ENCODE results near the gene LITAF. TPM values are rescaled to one million over a fixed set of nuclear protein-coding genes. Genes with fewer than 3 reads are reported as not detected.

Gene LITAF
- total RNA-seq, 3 donors from 2014 or later (not counting 1 experiment from before 2014, with no cell fraction given): 584 to 772 (median 726) TPM

DNA sequence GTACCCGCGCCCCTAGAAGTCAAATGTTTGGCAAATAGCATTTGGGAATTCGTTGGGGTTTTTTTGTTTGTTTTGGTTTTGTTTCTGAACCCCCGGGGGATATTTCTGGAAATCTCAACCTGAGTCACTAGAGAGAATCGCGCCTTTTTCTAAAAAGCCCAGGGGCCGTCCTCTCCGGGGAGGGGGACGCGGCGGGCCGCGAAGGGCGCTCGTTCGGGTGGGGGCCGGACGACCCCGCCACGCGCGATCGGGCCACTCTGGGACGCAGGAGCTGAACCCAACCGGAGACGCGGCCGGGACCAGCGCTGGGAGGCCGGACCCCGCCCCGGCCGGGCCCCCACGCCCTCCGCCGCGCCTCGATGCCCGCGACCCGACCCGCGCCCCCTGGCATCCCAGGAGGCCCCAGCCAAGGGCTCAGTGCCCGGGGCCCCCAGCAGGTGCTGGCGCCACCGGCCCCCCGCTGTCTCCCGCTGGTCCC lies 302 bp downstream of the LITAF start:
- peaks cover 49 to 56% of the 10 kb centered on the region in 2 donors for H3K4me1 Mint-ChIP-seq
- H3K27ac Mint-ChIP-seq: peak overlapping the region; percentile 94 to 96
- TF ChIP-seq, protein P1, sequence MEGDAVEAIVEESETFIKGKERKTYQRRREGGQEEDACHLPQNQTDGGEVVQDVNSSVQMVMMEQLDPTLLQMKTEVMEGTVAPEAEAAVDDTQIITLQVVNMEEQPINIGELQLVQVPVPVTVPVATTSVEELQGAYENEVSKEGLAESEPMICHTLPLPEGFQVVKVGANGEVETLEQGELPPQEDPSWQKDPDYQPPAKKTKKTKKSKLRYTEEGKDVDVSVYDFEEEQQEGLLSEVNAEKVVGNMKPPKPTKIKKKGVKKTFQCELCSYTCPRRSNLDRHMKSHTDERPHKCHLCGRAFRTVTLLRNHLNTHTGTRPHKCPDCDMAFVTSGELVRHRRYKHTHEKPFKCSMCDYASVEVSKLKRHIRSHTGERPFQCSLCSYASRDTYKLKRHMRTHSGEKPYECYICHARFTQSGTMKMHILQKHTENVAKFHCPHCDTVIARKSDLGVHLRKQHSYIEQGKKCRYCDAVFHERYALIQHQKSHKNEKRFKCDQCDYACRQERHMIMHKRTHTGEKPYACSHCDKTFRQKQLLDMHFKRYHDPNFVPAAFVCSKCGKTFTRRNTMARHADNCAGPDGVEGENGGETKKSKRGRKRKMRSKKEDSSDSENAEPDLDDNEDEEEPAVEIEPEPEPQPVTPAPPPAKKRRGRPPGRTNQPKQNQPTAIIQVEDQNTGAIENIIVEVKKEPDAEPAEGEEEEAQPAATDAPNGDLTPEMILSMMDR (IDR thresholded peaks at IDR 0.05): no peak
- WGBS (ENCODE audit: insufficient coverage): under 1% methylated on average over 48 of the region's 48 CpGs
- H3K9me3 ChIP-seq (ENCODE audit: control insufficient read depth, insufficient read depth, low read length): no peaks in the 10 kb centered on the region
- peak in 2 of 3 donors; percentile 11 to 12 for ATAC-seq
- no peaks in the 10 kb centered on the region for H3K27me3 Mint-ChIP-seq (ENCODE audit: low read depth in 2 of 2)
- H3K9me3 Mint-ChIP-seq: no peaks in the 10 kb centered on the region
- peak overlapping the region; percentile 81 for H3K27ac ChIP-seq (ENCODE audit: low read length)
- no peaks in the 10 kb centered on the region for H3K36me3 Mint-ChIP-seq
- H3K4me3 ChIP-seq (ENCODE audit: low read length): peak overlapping the region; percentile 62
- H3K36me3 ChIP-seq (ENCODE audit: control insufficient read depth, insufficient read depth, low read length): peaks cover 5% of the 10 kb centered on the region
- no peaks in the 10 kb centered on the region for H3K27me3 ChIP-seq (ENCODE audit: control insufficient read depth, insufficient read depth, low read length)
- H3K4me1 ChIP-seq (ENCODE audit: control insufficient read depth, insufficient read depth, low read length): peaks cover 49% of the 10 kb centered on the region
- DNase-seq: peak in 1 of 2 donors; percentile 49
- peak overlapping the region; percentile 97 for H3K4me3 Mint-ChIP-seq
- intact Hi-C loops (cut with micrococcal nuclease): no loop called here

DNA sequence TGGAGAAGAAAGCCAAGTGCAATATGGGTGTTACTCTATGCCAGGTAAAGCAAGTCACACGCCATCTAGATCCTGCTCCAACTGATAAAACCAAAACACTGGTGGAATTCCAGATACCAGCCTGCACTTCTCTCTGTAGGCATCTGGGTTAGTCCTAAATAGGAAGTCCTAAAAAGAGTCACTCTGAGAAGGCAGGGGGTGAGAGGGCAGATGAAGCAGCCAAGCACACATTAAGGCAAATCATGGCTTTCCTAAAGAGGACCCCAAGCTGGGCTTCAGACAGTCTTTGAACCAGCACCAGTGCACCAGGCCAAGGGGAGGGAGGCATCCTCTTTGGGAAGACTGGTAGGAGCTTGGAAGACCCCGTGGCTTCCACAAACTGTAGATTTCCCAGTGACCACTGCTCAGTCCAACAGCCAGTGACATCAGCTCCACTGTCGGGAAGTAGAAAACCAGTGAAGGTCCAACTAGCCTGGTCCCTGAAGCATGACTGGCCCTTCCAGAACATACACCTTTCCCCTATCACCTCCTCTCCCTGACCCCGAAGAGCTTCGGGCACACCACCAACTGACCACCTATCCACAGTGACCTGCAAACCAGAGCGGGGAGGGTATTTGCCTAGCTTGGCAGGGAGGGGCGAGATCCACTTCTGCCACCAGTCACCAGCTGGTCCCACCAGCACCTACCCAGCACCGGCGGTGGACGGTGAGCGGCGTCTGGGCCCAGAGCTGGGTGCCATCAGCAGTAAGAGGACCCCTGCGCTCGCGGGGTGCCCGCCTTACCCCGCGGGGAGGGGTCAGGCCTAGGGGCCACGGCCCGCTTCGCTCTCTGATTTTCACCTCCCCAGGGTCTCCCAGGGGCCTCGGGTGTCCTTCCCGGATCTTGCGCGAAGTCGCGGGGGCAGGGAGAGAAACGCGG lies 1.0 kb downstream of the LITAF start:
- no peaks in the 10 kb centered on the region for H3K9me3 ChIP-seq (ENCODE audit: control insufficient read depth, insufficient read depth, low read length)
- H3K4me1 Mint-ChIP-seq: peaks cover 56 to 63% of the 10 kb centered on the region in 2 donors
- H3K27ac ChIP-seq (ENCODE audit: low read length): peak overlapping the region; percentile 81
- no peaks in the 10 kb centered on the region for H3K27me3 Mint-ChIP-seq (ENCODE audit: low read depth in 2 of 2)
- peaks cover 5% of the 10 kb centered on the region for H3K36me3 ChIP-seq (ENCODE audit: control insufficient read depth, insufficient read depth, low read length)
- H3K27ac Mint-ChIP-seq: peak overlapping the region; percentile 91 to 94
- peaks cover 56% of the 10 kb centered on the region for H3K4me1 ChIP-seq (ENCODE audit: control insufficient read depth, insufficient read depth, low read length)
- peak overlapping the region; percentile 97 for H3K4me3 Mint-ChIP-seq
- H3K27me3 ChIP-seq (ENCODE audit: control insufficient read depth, insufficient read depth, low read length): no peaks in the 10 kb centered on the region
- peak; percentile 48 to 50 for DNase-seq
- peak overlapping the region; percentile 62 for H3K4me3 ChIP-seq (ENCODE audit: low read length)
- peak in 2 of 3 donors; percentile 9 to 12 for ATAC-seq
- intact Hi-C loops (cut with micrococcal nuclease): loop anchor here (2.0 kb wide), 1 partner anchor 37 kb away; no protein-coding TSS in a partner anchor
- no peaks in the 10 kb centered on the region for H3K9me3 Mint-ChIP-seq
- TF ChIP-seq, protein P1 (IDR thresholded peaks at IDR 0.05): no peak
- H3K36me3 Mint-ChIP-seq: no peaks in the 10 kb centered on the region
- whole genome bisulfite sequencing (ENCODE audit: insufficient coverage): 14% methylated on average over 29 of the region's 29 CpGs

DNA sequence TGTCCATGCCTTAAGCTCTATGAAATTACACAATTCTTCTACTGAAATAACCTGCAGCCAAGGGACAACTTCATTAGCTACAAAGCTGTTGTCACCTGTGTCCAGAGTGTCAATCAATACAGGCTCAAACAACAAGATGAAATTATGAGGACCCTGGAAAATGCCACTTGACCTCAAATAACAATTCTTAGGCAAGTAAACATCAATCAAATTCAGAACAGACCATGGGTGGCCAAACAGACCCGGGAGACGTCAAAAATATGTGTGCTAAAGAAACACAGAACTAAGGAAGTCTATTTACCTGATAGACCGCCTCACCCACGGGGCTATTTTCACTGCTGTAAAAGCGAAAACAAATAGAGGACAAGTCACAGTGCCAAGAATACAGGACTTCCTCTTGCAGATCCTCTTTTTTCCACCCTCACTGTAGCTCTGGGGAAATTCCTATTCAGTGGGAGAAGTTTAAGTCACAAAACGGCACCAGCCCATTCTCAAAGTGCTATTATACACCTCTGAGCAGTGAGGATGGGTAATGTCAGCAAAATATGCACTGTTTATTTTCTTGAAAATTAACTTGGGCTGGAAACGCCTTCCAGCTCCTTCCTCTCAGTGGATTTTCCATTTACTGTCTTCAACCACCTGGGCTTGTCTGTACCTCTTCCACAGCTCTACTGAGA lies 2.7 kb downstream of the LITAF start:
- Histone ChIP-seq H3K4me1 (ENCODE audit: control insufficient read depth, insufficient read depth, low read length) (peaks cover 63% of the 10 kb centered on the region), H3K27me3 (ENCODE audit: control insufficient read depth, insufficient read depth, low read length) (no peaks in the 10 kb centered on the region), H3K4me3 (ENCODE audit: low read length) (peak overlapping the region; percentile 62), H3K9me3 (ENCODE audit: control insufficient read depth, insufficient read depth, low read length) (no peaks in the 10 kb centered on the region), H3K27ac (ENCODE audit: low read length) (peak overlapping the region; percentile 81), H3K36me3 (ENCODE audit: control insufficient read depth, insufficient read depth, low read length) (peaks cover 5% of the 10 kb centered on the region)
- DNase-seq: peak in 1 of 2 donors; percentile 60
- Mint-ChIP-seq H3K4me1 (peaks cover 71 to 77% of the 10 kb centered on the region in 2 donors), H3K27ac (peak overlapping the region; percentile 91 to 94), H3K27me3 (ENCODE audit: low read depth in 2 of 2) (no peaks in the 10 kb centered on the region), H3K4me3 (peak overlapping the region; percentile 97), H3K9me3 (no peaks in the 10 kb centered on the region), H3K36me3 (no peaks in the 10 kb centered on the region)
- ATAC-seq: peak in 1 of 3 donors; percentile 23
- WGBS (ENCODE audit: insufficient coverage): 7% methylated on average over 6 of the region's 7 CpGs
- intact Hi-C loops (cut with micrococcal nuclease): loop anchor here (1.0 to 5.0 kb wide), 3 partner anchors 24 to 39 kb away; no protein-coding TSS in a partner anchor
- TF ChIP-seq, protein P1 (IDR thresholded peaks at IDR 0.05): no peak

Measured in natural killer cell (primary cell).